Spleen (tissue), 13 donors: ENCODE results near the gene AGAP3. TPM values are rescaled to one million over a fixed set of nuclear protein-coding genes. Genes with fewer than 3 reads are reported as not detected.

Experiments used
- DNase-seq: peaks from one replicate; pipeline ENCODE4 v3.0.0-alpha.2; 2020
- H3K27ac ChIP-seq, 8 donors: fragments of 200-600 bp; sonication (generic) in 7 of 8; 1 replicate in 4 of 8; 2 replicates in 4 of 8; pipeline versions ENCODE4 v1.5.0 to v1.8.0; 2016 to 2021; ENCODE audit warnings: inconsistent platforms in 4 of 8, mild to moderate bottlenecking in 4 of 8, moderate library complexity in 1 of 8
- H3K27me3 ChIP-seq, 7 donors: fragments of 200-600 bp; sonication (generic) in 6 of 7; replicated peaks in 1 of 7; 1 replicate in 4 of 7; 2 replicates in 3 of 7; pipeline versions ENCODE4 v1.5.0 to v1.8.0; 2016 to 2021; ENCODE audit warnings: inconsistent platforms in 3 of 7, mild to moderate bottlenecking in 1 of 7
- H3K36me3 ChIP-seq, 6 donors: fragments of 200-600 bp; sonication (generic) in 5 of 6; 1 replicate in 4 of 6; 2 replicates in 2 of 6; pipeline versions ENCODE4 v1.5.0 to v1.8.0; 2016 to 2021; ENCODE audit warnings: inconsistent platforms in 2 of 6
- H3K4me1 ChIP-seq, 6 donors: fragments of 200-600 bp; sonication (generic) in 5 of 6; 1 replicate in 3 of 6; 2 replicates in 3 of 6; pipeline versions ENCODE4 v1.5.0 to v1.8.0; 2016 to 2021; ENCODE audit warnings: inconsistent platforms in 3 of 6
- H3K4me3 ChIP-seq, 8 donors: fragments of 200-600 bp; sonication (generic) in 7 of 8; 1 replicate in 4 of 8; 2 replicates in 4 of 8; pipeline versions ENCODE4 v1.5.0 to v1.8.0; 2016 to 2021; ENCODE audit warnings: inconsistent platforms in 4 of 8, mild to moderate bottlenecking in 4 of 8, moderate library complexity in 2 of 8
- H3K9me3 ChIP-seq, 8 donors: fragments of 200-600 bp; sonication (generic) in 7 of 8; 1 replicate in 4 of 8; 2 replicates in 4 of 8; pipeline versions ENCODE4 v1.5.0 to v1.8.0; 2016 to 2021; ENCODE audit warnings: inconsistent platforms in 4 of 8
- POLR2A ChIP-seq, 3 donors: fragments of 450-650 bp; IDR thresholded peaks; one replicate each; pipeline ENCODE4 v1.5.1; 2017; ENCODE audit warnings: antibody characterized with exemption in 3 of 3, mild to moderate bottlenecking in 1 of 3
- POLR2AphosphoS5 ChIP-seq, 3 donors: sonication (generic); formaldehyde crosslinking; IDR thresholded peaks; one replicate each; pipeline ENCODE4 v1.5.1; 2017; ENCODE audit warnings: antibody characterized with exemption in 3 of 3
- WGBS, 5 donors: extraction: QIAGEN DNeasy Blood & Tissue Kit in 3 of 5; methylation state at CpG; one replicate each; pipeline versions ENCODE4 v1.1.5 to v1.1.7; 2013 to 2018; 5-methylcytosine and 5-hydroxymethylcytosine counted together
- intact Hi-C: fragments of 100-400 bp; cut with DNase I; formaldehyde crosslinking; loops from one replicate; pipeline ENCODE4 v1.15.0; 2023; ENCODE audit warnings: low total_unique reads
- long read RNA-seq, 2 donors: transcript quantifications; one replicate each; lab custom pipeline, GENCODE V29; 2026
- polyA plus RNA-seq, 3 donors: library from polyadenylated mRNA; stranded (reverse); fragments of 200-250 nt; gene quantifications; one replicate each; pipeline ENCODE4 v1.2.1, GENCODE V29; 2013
- total RNA-seq, 7 donors: library from RNA; depleted of rRNA in 3 of 7; stranded (reverse); fragments of >200 nt in 3 of 7; fragmentation: NEBNext Ultra II Directional in 4 of 7; extraction: Animal tissue kit (Norgen Biotek cat#: 25700) in 4 of 7; gene quantifications; one replicate each; pipeline versions ENCODE4 v1.1.0 to v1.2.1, GENCODE V29; 2016 to 2021
- TF ChIP-seq, protein P1 (sequence below), 11 experiments: fragments of 200-600 bp in 7 of 11; fragments of 450-650 bp in 4 of 11; sonication (generic) in 4 of 11; IDR thresholded peaks in 8 of 11; conservative IDR thresholded peaks in 3 of 11; 1 replicate in 7 of 11; 2 replicates in 4 of 11; pipeline versions ENCODE4 v1.4.0 to v1.8.0; 2016 to 2021; ENCODE audit warnings: antibody characterized with exemption in 11 of 11, inconsistent platforms in 4 of 11, mild to moderate bottlenecking in 1 of 11
- donor health status: healthy with polysubstance abuse.
- donor health status: DM: no; HTN: no; CAD: no; lungs with moderate emphysema.
- donor health status: DM: no; HTN: no; CAD: no.
- donor health status: Bipolar disorder and iron deficiency.
- donor health status: healthy.
- donor health status: DM: no; HTN: no; CAD: no.
- donor health status: DM: yes; HTN: yes; CAD: no.

AGAP3 gene
- 10 to 100 TPM; 43.2 to 94.4 (median 73.0) TPM for total RNA-seq
- polyA plus RNA-seq, result 10 to 100 TPM; 21.8 to 79.1 (median 51.2) TPM
- long read RNA-seq, donor 1, partial matches to known transcripts, result 13 of 18 reads
- long read RNA-seq, donor 1, other reads (novel, unspliced or antisense), result 0 of 18 reads
- long read RNA-seq, donor 2, partial matches to known transcripts, result 0 of 1 reads
- long read RNA-seq, donor 2, other reads (novel, unspliced or antisense), result 0 of 1 reads

DNA sequence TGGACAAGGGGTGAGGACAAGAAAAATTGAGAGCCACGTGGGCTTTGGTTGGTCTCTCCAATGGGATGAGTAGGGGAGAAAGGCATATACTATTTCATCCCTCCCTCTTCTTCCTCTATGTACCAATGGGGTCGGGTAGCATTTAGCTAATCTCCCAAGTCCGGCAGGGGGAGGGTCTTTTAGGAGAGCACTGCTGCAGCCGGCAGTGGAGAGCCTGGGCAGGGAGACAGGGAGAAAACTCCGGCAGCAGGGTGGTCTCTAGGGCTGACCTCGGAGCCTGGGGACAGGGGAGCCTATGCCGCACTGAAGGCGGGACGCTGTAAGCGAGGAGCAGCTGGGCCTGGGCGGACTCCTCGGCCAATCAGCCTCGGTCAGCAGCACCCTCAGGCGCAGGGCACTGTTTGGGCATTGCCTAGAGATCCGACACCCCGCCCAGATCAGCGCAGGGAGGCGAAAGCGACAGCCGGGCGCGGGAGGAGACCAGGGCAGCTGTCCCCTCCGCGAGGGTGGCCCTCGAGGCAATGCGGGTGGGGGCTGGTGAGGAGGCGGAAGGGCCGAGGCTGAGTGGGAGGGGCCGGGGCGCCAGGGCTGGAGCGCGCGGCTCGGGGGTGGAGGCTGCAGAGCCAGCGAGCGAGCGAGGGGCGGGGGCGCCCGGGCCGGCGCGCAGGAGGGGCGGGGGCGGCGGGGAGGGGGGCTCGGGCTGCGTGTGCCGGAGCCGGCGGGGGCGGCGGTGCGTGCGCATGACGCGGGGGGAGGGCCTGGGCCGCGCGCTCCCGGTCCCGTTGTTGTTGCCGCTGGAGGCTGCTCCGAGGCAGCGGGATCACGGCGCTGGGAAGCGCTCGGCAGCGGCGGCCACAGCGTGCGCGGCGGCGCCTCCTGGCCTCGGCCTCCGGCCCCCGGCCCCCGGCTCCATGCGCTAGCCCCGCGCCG is at the start of gene AGAP3:
Gene AGAP3 (plus strand): TSS at position 785 of the 930 bp plus-strand sequence. CDS start 267 bp downstream, outside the sequence.
- intact Hi-C loops, result no loop called here
- TF ChIP-seq POLR2A (IDR thresholded peaks at IDR 0.05) (peak in 2 of 3 donors; percentile 43 to 57), POLR2AphosphoS5 (IDR thresholded peaks at IDR 0.05) (peak; percentile 89 to 92 (median 90))
- TF ChIP-seq, protein P1, sequence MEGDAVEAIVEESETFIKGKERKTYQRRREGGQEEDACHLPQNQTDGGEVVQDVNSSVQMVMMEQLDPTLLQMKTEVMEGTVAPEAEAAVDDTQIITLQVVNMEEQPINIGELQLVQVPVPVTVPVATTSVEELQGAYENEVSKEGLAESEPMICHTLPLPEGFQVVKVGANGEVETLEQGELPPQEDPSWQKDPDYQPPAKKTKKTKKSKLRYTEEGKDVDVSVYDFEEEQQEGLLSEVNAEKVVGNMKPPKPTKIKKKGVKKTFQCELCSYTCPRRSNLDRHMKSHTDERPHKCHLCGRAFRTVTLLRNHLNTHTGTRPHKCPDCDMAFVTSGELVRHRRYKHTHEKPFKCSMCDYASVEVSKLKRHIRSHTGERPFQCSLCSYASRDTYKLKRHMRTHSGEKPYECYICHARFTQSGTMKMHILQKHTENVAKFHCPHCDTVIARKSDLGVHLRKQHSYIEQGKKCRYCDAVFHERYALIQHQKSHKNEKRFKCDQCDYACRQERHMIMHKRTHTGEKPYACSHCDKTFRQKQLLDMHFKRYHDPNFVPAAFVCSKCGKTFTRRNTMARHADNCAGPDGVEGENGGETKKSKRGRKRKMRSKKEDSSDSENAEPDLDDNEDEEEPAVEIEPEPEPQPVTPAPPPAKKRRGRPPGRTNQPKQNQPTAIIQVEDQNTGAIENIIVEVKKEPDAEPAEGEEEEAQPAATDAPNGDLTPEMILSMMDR (IDR thresholded peaks at IDR 0.05 in 8 of 11, conservative IDR thresholded peaks at IDR 0.05 in 3 of 11), result no peak
- Histone ChIP-seq H3K4me3 (peak within 1 kb of the TSS; percentile 65 to 94 (median 72)), H3K27ac (peak within 1 kb of the TSS; percentile 59 to 88 (median 86)), H3K27me3 (peaks cover 0 to 30% (median 0%) of the 10 kb centered on the region in 7 donors), H3K4me1 (peaks cover 53 to 86% (median 76%) of the 10 kb centered on the region in 6 donors), H3K36me3 (peaks cover 0 to 12% (median 0%) of the 10 kb centered on the region in 6 donors), H3K9me3 (no peaks in the 10 kb centered on the region)
- WGBS, 5 donors, result 0 to 3% (median 1%) methylated on average over 8 to 83 of the region's 84 CpGs
- DNase-seq, result peak; percentile 95

DNA sequence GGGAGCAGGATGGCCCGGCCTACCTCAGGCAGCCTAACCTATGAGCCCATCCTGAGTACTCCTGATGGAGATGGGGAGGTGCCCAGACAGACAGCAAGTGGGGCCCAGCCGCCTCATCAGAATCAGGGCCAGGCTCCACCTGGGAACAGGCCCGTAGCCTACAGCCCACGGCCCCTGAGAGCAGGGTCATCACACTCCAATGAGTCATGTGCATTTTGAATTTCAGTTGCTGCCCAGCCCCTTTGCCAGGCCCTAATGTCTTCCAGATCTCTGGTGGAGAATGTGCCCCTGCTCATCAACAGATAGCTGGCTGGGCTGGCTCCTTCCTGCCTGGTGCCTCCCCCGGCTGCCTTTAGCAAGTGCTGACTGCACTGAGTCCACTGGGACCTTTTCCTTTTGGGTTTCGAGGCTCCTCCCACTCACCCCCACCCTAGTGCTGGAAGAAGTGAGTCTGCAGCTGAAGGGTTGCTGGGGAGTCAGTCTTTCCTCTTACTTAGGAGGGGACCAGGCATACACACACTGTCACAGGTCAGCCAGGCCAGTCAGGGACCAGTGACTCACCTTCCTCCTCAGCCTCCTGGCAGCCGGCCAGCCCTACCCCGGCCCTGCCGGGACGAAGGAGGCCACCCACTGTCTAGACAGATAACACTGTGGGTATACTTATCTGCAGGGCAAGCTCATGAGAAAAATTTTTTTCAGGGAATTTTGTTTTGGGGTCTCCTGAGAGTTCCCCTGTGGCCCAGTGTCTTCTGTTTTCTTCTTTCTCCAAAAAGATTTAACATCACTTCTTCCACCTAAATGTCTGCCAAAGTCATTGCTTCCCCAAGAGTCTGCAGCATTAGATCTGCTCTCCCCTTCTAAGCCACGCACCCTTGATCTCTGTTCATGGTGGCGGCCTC is 47.1 kb upstream of the AGAP3 start:
- 41 to 49% (median 45%) methylated on average over 12 of the region's 12 CpGs for WGBS, 5 donors
- Histone ChIP-seq H3K27ac (peak overlapping the region in 2 of 8 donors; percentile 5 to 36), H3K4me3 (no peak overlapping the region), H3K4me1 (peaks cover 0 to 18% (median 11%) of the 10 kb centered on the region in 6 donors), H3K9me3 (no peaks in the 10 kb centered on the region), H3K36me3 (peaks cover 0 to 68% (median 39%) of the 10 kb centered on the region in 6 donors), H3K27me3 (no peaks in the 10 kb centered on the region)
- DNase-seq, result no peak
- TF ChIP-seq, protein P1 (IDR thresholded peaks at IDR 0.05 in 8 of 11, conservative IDR thresholded peaks at IDR 0.05 in 3 of 11), result no peak
- TF ChIP-seq POLR2A (IDR thresholded peaks at IDR 0.05), result no peak
- TF ChIP-seq POLR2AphosphoS5 (IDR thresholded peaks at IDR 0.05), result peak in 2 of 3 donors; percentile 21 to 50
- intact Hi-C loops, result no loop called here

DNA sequence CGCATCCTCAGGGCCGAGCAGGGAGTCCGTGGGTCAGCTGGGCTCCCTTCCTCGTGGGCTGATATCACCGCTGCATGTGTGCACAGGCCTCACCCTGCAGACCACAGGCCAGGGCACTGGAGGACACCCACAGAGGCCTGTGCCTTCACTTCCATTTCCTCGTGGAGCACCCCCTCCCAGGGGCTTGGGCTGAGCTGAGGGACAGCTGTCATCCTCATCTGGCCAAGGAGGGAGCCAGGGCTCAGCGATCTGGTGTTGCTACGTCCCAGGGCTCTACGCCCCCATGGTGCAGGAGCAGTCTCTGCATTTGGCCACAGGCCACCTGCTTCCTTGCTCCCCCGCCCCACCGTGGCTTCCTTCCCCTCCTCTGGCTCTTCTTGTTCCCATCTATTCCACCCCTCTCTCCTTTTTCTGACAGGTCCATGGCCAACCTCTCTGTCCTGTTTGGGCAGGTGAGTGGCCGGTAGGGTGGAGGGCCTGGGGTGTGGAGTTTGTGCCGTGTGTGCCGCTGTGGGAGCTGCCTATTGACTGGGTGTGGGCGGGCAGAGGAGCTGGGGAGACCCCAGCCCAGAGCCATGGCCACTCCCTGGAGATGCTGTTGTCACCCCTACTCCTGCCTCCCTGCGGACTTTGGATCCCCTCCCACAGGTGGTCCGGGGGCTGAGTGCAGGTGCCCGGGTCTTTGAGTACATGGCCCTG is 46.3 kb upstream of the AGAP3 start:
- peaks cover 0 to 68% (median 39%) of the 10 kb centered on the region in 6 donors for H3K36me3 ChIP-seq
- no peak for TF ChIP-seq POLR2A (IDR thresholded peaks at IDR 0.05)
- TF ChIP-seq POLR2AphosphoS5 (IDR thresholded peaks at IDR 0.05), result peak in 1 of 3 donors; percentile 27
- peaks cover 0 to 18% (median 11%) of the 10 kb centered on the region in 6 donors for H3K4me1 ChIP-seq
- no peaks in the 10 kb centered on the region for H3K9me3 ChIP-seq
- no peaks in the 10 kb centered on the region for H3K27me3 ChIP-seq
- no peak overlapping the region for H3K4me3 ChIP-seq
- 64 to 72% (median 68%) methylated on average over 17 to 18 of the region's 18 CpGs for WGBS, 5 donors
- H3K27ac ChIP-seq, result no peak overlapping the region
- intact Hi-C loops, result no loop called here
- DNase-seq, result no peak
